Stomach smooth muscle (tissue), 2 donors: ENCODE results near the gene ANO3.

Experiments used
- H3K27ac ChIP-seq: one replicate; pipeline ENCODE4 v1.7.0; 2013; ENCODE audit warnings: mild to moderate bottlenecking, low read length, inconsistent platforms
- H3K27me3 ChIP-seq, 2 donors: one replicate each; pipeline ENCODE4 v1.7.0; 2013; ENCODE audit warnings: low read length in 2 of 2; ENCODE audit not compliant: insufficient read depth in 2 of 2, control insufficient read depth in 1 of 2
- H3K36me3 ChIP-seq, 2 donors: one replicate each; pipeline ENCODE4 v1.7.0; 2013; ENCODE audit warnings: low read length in 2 of 2; ENCODE audit not compliant: control insufficient read depth in 2 of 2, insufficient read depth in 2 of 2
- H3K4me1 ChIP-seq: one replicate; pipeline ENCODE4 v1.7.0; 2013; ENCODE audit warnings: low read length; ENCODE audit not compliant: control insufficient read depth, insufficient read depth
- H3K4me3 ChIP-seq, 2 donors: one replicate each; pipeline ENCODE4 v1.7.0; 2013; ENCODE audit warnings: low read length in 2 of 2
- H3K9ac ChIP-seq, 2 donors: one replicate each; pipeline ENCODE4 v1.7.0; 2013; ENCODE audit warnings: low read length in 2 of 2, mild to moderate bottlenecking in 1 of 2
- H3K9me3 ChIP-seq, 2 donors: one replicate each; pipeline ENCODE4 v1.7.0; 2013; ENCODE audit warnings: low read length in 2 of 2; ENCODE audit not compliant: control insufficient read depth in 2 of 2
- donor health status: healthy.
- donor health status: Pancreatic carcinoma.

ANO3 gene

DNA sequence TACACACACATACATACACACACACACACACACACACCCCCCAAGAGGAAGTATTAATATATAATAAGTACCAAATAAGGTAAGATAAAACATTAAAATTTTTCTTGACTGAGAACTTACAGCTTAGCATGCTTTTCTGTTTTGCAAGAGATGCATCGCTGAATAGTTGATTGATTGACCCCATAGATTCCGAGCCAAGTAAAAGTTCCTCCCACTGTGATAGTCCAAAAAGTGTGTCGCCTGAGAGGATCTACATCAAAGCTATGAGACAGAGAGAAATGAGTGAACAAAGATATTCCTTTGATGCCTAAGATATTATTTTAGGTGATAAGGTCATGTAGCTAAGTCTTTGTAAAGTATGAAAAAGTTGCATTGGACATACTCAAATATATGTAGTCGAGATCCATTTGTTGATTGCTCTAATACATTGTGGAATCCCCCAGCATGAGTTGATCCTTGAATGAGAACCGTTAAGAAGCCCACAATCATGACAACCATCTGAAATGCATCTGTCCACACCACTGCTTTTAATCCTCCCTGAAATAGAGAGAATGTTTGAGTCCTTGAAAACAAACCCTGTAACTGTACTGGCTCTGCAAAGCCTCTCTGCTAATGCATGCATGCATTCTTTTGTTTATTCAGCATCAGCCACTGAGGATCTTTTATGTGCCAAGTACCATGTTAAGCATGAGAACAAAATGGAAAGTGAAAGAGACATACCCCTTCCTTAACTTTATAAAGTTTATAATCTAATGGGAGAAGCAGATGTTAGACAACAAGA is 371.7 kb downstream of the ANO3 start:
- no peak overlapping the region for H3K27ac ChIP-seq
- H3K27me3 ChIP-seq, result no peaks in the 10 kb centered on the region
- H3K9ac ChIP-seq, result no peak overlapping the region
- peaks cover 7% of the 10 kb centered on the region for H3K4me1 ChIP-seq
- no peaks in the 10 kb centered on the region for H3K9me3 ChIP-seq
- H3K4me3 ChIP-seq, result no peak overlapping the region
- no peaks in the 10 kb centered on the region for H3K36me3 ChIP-seq

DNA sequence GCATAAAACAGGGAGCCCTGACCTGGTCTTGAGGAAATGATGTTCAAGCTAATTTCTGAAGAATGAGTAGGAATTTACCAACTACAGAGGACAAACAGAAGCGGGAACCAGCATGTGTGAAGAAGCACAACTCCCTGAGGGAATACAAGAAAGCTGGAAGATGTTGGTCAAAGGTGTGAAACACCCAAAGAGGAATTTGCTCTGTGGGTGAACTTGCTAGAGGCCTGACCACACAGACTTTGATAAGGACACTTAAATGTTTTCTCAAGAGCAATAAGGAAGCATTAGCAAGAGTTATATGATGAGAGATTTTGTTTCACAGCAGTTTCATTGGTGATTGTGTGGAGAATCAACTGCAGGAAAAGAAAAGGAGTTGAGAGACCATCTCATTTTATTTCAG is 372.3 kb downstream of the ANO3 start:
- Histone ChIP-seq H3K36me3 (no peaks in the 10 kb centered on the region), H3K9me3 (no peaks in the 10 kb centered on the region), H3K4me3 (no peak overlapping the region), H3K27me3 (no peaks in the 10 kb centered on the region), H3K27ac (no peak overlapping the region), H3K4me1 (peaks cover 7% of the 10 kb centered on the region), H3K9ac (no peak overlapping the region)

DNA sequence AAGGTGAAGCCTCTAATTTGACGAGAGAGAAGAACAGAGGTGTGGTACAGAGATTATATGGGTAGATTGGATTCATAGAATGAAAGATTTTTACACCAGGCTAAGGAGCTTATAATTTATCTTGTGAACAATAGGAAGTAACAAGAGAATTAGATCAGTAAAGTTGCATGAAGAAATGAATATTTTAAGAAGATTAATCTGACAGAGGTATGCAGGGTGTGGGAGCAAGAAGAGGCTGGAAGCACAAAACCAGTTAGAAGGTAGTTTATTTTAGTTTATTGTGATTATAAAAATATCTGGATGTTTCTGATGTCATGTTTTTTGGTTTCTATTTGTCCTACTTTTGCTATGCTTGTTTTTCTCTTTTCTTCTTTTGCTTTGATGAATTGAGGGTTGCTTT is 374.3 kb downstream of the ANO3 start:
- Histone ChIP-seq H3K9me3 (no peaks in the 10 kb centered on the region), H3K4me1 (peaks cover 2% of the 10 kb centered on the region), H3K27ac (no peak overlapping the region), H3K36me3 (no peaks in the 10 kb centered on the region), H3K9ac (no peak overlapping the region), H3K27me3 (no peaks in the 10 kb centered on the region), H3K4me3 (no peak overlapping the region)

DNA sequence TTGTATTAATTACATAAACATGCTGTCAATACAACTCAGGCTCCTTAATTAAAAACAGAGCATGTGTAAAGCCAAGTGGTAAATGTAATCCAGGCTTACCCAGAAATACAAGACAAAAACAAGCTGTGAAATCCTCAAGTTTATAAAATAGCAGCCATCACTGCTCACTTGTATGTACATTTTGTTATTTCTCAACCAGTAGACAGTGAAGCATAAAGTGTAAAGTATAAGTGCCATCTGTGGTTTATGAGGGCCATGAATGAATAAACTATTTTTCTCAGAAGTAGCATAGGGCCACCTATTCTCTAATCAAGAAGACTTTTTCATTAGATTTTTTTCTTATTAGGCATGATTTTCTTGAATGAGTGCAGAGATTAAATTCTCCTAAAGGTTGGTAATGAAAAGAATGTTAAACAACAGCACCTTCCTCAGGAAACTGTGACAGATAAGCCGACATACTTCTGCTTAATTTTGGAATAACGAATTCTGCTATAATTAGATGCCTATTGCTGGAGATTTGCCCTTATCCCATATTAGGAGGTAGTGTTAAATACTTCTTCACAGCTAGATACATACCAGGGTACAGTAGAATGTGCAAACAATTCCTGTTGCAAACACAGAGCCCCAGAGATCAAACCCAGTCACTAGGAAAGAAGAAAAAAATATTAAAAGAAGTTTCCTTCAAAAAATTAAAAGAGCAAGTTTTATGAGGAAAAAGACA is 377.0 kb downstream of the ANO3 start:
- no peak overlapping the region for H3K27ac ChIP-seq
- peak overlapping the region in 1 of 2 donors; percentile 31 for H3K9ac ChIP-seq
- H3K27me3 ChIP-seq, result no peaks in the 10 kb centered on the region
- H3K4me1 ChIP-seq, result peaks cover 2% of the 10 kb centered on the region
- H3K9me3 ChIP-seq, result no peaks in the 10 kb centered on the region
- no peak overlapping the region for H3K4me3 ChIP-seq
- no peaks in the 10 kb centered on the region for H3K36me3 ChIP-seq

DNA sequence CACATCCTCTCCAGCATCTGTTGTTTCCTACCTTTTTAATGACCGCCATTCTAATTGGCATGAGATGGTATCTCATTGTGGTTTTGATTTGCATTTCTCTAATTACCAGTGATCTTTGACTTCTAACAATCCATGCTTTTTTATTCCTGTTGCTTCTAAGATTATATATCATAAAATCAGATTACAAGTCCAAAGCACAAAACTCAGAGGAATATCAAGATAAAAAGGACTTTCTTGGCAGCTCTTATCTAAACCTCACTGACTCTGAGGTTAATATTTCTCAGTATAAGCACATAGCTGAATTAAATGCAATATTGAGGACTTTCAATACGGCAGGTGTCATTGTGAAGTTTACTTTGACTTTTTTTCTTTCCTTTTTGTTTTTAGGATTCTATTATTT is 378.6 kb downstream of the ANO3 start:
- Histone ChIP-seq H3K27me3 (no peaks in the 10 kb centered on the region), H3K36me3 (no peaks in the 10 kb centered on the region), H3K4me3 (no peak overlapping the region), H3K9ac (no peak overlapping the region), H3K9me3 (no peaks in the 10 kb centered on the region), H3K27ac (no peak overlapping the region), H3K4me1 (no peaks in the 10 kb centered on the region)

DNA sequence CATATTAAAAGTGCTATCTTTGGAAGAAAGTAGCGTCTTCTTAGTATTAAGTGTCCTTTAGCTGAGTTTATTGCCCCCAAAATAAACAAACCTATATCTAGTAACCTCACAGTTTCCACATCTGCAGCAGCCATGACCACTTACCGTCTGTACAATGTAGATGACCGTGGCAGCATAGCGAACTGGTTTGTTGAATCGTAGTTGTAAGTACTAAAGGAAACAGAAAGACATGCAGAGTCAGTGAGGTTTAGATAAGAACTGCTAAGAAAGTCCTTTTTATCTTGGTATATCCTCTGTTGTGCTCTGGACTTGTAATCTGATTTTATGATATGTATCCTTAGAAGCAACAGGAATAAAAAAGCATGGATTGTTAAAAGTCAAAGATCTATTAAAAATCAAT is 380.6 kb downstream of the ANO3 start:
- H3K9ac ChIP-seq, result no peak overlapping the region
- no peaks in the 10 kb centered on the region for H3K36me3 ChIP-seq
- no peaks in the 10 kb centered on the region for H3K9me3 ChIP-seq
- no peak overlapping the region for H3K4me3 ChIP-seq
- H3K27me3 ChIP-seq, result no peaks in the 10 kb centered on the region
- no peak overlapping the region for H3K27ac ChIP-seq
- no peaks in the 10 kb centered on the region for H3K4me1 ChIP-seq
